NCI-H1436 (cell line): Measurements from ENCODE around the gene SYNJ2.
"Not testable (repeated sequence)": the region's sequence is repeated elsewhere in the genome, so short reads cannot be mapped to it uniquely, and the experiment has no call there.

Source experiments
- DNase-seq: peaks from one replicate; lab custom pipeline; 2025; lab: John Stamatoyannopoulos, UW

SYNJ2 gene

GRCh38 chr6:157959451-157960227, 22.0 kb upstream of the SYNJ2 start:
- DNase-seq = no peak

GRCh38 chr6:157961153-157961831, 20.4 kb upstream of the SYNJ2 start:
- no peak for DNase-seq

- no peak for DNase-seq
Measured at GRCh38 chr6:157961832-157962575, 19.7 kb upstream of the SYNJ2 start.

GRCh38 chr6:157962601-157963302, 18.9 kb upstream of the SYNJ2 start:
- DNase-seq = no peak

GRCh38 chr6:157964100-157964499, 17.6 kb upstream of the SYNJ2 start:
- no peak for DNase-seq

- DNase-seq = no peak
Measured at GRCh38 chr6:157965387-157965786, 16.3 kb upstream of the SYNJ2 start.

GRCh38 chr6:157966589-157966977, 15.1 kb upstream of the SYNJ2 start:
- no peak for DNase-seq

- DNase-seq = peak; percentile 77
Measured at GRCh38 chr6:157967020-157967419, 14.6 kb upstream of the SYNJ2 start.

- DNase-seq = no peak
Measured at GRCh38 chr6:157967486-157967885, 14.2 kb upstream of the SYNJ2 start.

- not testable (repeated sequence) for DNase-seq
Measured at GRCh38 chr6:157972177-157972576, 9.5 kb upstream of the SYNJ2 start.

GRCh38 chr6:157974341-157974894, 7.2 kb upstream of the SYNJ2 start:
- no peak for DNase-seq

GRCh38 chr6:157974967-157975366, 6.7 kb upstream of the SYNJ2 start:
- DNase-seq = no peak

GRCh38 chr6:157975456-157975855, 6.2 kb upstream of the SYNJ2 start:
- DNase-seq = no peak

GRCh38 chr6:157976345-157977175, 5.1 kb upstream of the SYNJ2 start:
- no peak for DNase-seq

- no peak for DNase-seq
Measured at GRCh38 chr6:157977176-157977804, 4.4 kb upstream of the SYNJ2 start.

GRCh38 chr6:157978021-157978783, 3.5 kb upstream of the SYNJ2 start:
- no peak for DNase-seq

- no peak for DNase-seq
Measured at GRCh38 chr6:157980288-157981131, 1.2 kb upstream of the SYNJ2 start.

GRCh38 chr6:157981132-157981394, 600 bp upstream of the SYNJ2 start:
- DNase-seq = no peak

- DNase-seq = no peak
Measured at GRCh38 chr6:157982102-157982562, 469 bp downstream of the SYNJ2 start.
